ENCODE measurements around the gene DNAH10.
A peak's percentile ranks its signal among the peaks of the same experiment; 100 is the strongest.
"Not testable (repeated sequence)": the region's sequence is repeated elsewhere in the genome, so short reads cannot be mapped to it uniquely, and the experiment has no call there.

DNAH10 gene

GRCh38 chr12:123747309-123747708, 14.8 kb upstream of the DNAH10 start:
- no peak for DNase-seq

- no peak for DNase-seq
Observed at GRCh38 chr12:123748161-123748560, 13.9 kb upstream of the DNAH10 start.

- peak; percentile 64 for DNase-seq
Observed at GRCh38 chr12:123748661-123749060, 13.4 kb upstream of the DNAH10 start.

- no peak for DNase-seq
Observed at GRCh38 chr12:123749355-123749754, 12.7 kb upstream of the DNAH10 start.

GRCh38 chr12:123750159-123750656, 11.9 kb upstream of the DNAH10 start:
- DNase-seq: no peak

DNA sequence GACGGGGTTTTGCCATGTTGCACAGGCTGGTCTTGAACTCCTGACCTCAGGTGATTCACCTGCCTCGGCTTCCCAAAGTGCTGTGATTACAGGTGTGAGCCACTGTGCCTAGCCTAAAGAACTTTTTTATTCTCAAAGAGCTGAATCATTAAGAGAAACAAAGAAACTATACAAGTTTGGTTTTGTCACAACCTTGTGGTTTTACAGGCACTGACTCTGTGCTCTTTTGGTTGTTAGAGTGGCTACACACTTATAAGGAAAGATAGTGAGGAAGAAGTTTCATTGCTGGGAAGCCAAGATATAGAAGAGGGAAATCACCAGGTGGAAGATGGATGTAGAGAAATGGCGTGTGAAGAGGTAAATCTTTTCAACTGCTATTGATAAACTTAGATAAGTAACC, 10.1 kb upstream of the DNAH10 start:
- no peak for DNase-seq

- DNase-seq: no peak
Observed at GRCh38 chr12:123754041-123754772, 7.9 kb upstream of the DNAH10 start.

- DNase-seq: peak; percentile 11
Observed at GRCh38 chr12:123757561-123757960, 4.5 kb upstream of the DNAH10 start.

- no peak for DNase-seq
Observed at GRCh38 chr12:123760267-123760938, 1.7 kb upstream of the DNAH10 start.

DNA sequence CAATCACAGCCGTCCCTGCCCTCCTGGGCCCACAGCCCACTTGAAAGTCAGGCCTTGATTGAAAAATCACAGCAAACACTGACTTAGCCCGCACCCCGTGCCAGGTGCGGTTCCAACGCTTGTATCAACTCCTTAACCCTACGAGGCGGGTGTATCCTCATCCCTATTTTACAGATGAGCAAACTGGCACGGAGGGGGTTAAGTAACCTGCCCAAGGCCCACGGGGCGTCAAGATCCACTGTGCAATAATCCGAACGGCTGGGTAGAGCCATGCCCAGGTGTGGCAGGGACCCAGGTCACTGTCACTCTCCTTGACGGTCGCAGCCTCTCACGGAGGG, 583 bp downstream of the DNAH10 start:
- DNase-seq: no peak

GRCh38 chr12:123763093-123763492, 992 bp downstream of the DNAH10 start:
- DNase-seq: no peak

- no peak for DNase-seq
Observed at GRCh38 chr12:123764109-123764508, 2.0 kb downstream of the DNAH10 start.

- DNase-seq: no peak
Observed at GRCh38 chr12:123765504-123766035, 3.5 kb downstream of the DNAH10 start.

GRCh38 chr12:123767613-123768012, 5.5 kb downstream of the DNAH10 start:
- DNase-seq: no peak

- no peak for DNase-seq
Observed at GRCh38 chr12:123771261-123771660, 9.2 kb downstream of the DNAH10 start.

- no peak for DNase-seq
Observed at GRCh38 chr12:123772074-123772473, 10.0 kb downstream of the DNAH10 start.

- no peak for DNase-seq
Observed at GRCh38 chr12:123773375-123773774, 11.3 kb downstream of the DNAH10 start.

GRCh38 chr12:123779551-123779950, 17.4 kb downstream of the DNAH10 start:
- no peak for DNase-seq

DNA sequence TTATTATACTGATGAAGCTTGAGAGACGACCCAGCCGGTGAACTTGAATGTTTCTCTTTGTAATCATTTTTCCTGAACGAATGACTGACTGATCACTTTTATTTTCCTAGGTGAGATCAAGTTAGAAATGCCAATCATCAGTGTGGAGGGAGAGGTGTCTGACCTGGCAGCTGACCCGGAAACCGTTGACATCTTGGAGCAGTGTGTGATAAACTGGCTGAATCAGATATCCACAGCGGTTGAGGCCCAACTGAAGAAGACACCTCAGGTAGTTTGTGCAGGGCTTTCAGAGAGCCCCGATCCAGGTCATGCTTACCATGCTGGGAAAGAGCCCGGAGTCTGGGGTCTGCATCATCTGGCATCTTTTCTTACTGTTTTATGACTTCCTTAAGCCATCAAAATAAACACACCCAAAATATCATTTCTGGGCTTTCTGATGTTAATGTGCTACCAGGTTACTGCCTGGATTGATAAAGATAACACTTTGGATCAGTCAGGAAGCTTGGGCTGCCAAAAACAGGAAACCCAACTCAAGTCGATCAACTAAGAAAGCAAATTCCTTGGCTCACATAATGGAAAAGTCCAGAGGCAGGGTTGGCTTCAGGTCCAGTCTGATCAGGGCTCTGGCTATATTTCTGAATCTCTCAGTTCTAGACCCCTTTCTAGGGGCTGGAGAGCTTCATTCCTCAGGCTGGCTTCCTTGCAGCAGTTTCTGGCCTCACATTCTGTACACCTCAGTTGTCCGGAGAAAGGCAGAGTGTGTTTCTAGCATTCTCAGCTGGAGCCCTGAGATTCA, 21.1 kb downstream of the DNAH10 start:
- DNase-seq: no peak

GRCh38 chr12:123787466-123787865, 25.4 kb downstream of the DNAH10 start:
- DNase-seq: no peak

DNA sequence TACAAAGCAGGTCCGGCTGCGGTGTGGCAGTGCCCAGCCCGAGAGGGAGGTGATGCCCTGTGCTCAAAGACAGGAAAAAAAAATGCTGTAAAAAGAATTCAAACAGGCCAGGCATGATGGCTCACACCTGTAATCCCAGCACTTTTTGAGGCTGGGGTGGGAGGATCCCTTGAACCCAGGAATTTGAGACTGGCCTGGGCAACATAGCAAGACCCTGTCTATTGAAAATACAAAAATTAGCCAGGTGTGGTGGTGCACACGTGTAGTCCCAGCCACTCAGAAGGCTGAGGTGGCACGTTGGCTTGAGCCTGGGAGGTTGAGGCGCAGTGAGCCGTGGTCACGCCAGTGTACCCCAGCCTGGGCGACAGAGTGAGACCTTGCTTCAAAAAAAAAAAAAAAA, 26.4 kb downstream of the DNAH10 start:
- DNase-seq: no peak

DNA sequence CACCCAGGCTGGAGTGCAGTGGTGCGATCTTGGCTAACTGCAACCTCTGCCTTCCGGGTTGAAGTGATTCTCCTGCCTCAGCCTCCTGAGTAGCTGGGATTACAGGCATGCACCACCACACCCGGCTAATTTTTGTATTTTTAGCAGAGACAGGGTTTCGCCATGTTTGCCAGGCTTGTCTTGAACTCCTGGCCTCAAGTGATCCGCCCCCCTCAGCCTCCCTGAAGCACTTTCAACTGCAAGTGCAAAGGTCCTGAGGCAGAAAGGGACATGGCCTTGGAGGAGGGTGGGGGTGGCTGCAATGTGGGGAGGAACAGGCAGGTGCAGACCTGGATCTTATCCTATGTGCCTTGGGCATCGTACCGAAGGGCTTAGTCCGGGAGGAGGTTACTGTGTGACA, 27.3 kb downstream of the DNAH10 start:
- DNase-seq: not testable (repeated sequence)

GRCh38 chr12:123790905-123791467, 28.9 kb downstream of the DNAH10 start:
- no peak for DNase-seq
